ENCODE results near the gene ACYP2. TPM values are rescaled to one million over a fixed set of nuclear protein-coding genes. Genes with fewer than 3 reads are reported as not detected.
"Not testable (repeated sequence)": the region's sequence is repeated elsewhere in the genome, so short reads cannot be mapped to it uniquely, and the experiment has no call there.

The ACYP2 gene
- total RNA-seq, 6 experiments from 2014 or later, result 9.6 to 22.9 (median 18.5) TPM

GRCh38 chr2:54310961-54311360, 195.5 kb downstream of the ACYP2 start:
- intact Hi-C loops (cut with DNase I), result no loop called here
- Histone ChIP-seq H3K4me1 (no peaks in the 10 kb centered on the region), H3K27ac (no peak overlapping the region), H3K36me3 (no peaks in the 10 kb centered on the region), H3K27me3 (no peaks in the 10 kb centered on the region), H3K9me3 (no peaks in the 10 kb centered on the region), H3K4me3 (no peak overlapping the region)
- no peak for DNase-seq
- 36% methylated on average over 2 of the region's 2 CpGs for WGBS (ENCODE audit: insufficient coverage, low coverage, low lambda C conversion rate, missing lambda C conversion rate)
- no peak for ATAC-seq
- TF ChIP-seq CTCF (IDR thresholded peaks at IDR 0.05) (no peak), POLR2A (IDR thresholded peaks at IDR 0.05) (no peak)

- TF ChIP-seq CTCF (IDR thresholded peaks at IDR 0.05) (no peak), POLR2A (IDR thresholded peaks at IDR 0.05) (no peak)
- Histone ChIP-seq H3K4me3 (no peak overlapping the region), H3K9me3 (no peaks in the 10 kb centered on the region), H3K4me1 (no peaks in the 10 kb centered on the region), H3K27me3 (no peaks in the 10 kb centered on the region), H3K27ac (no peak overlapping the region), H3K36me3 (no peaks in the 10 kb centered on the region)
- ATAC-seq, result no peak
- intact Hi-C loops (cut with DNase I), result no loop called here
- WGBS (ENCODE audit: insufficient coverage, low coverage, low lambda C conversion rate, missing lambda C conversion rate), result 83% methylated on average over 10 of the region's 10 CpGs
- DNase-seq, result no peak
Observed at GRCh38 chr2:54313147-54313546, 197.7 kb downstream of the ACYP2 start.

GRCh38 chr2:54317973-54318372, 202.6 kb downstream of the ACYP2 start:
- 57% methylated on average over 2 of the region's 2 CpGs for WGBS (ENCODE audit: insufficient coverage, low coverage, low lambda C conversion rate, missing lambda C conversion rate)
- DNase-seq (no peak), ATAC-seq (no peak)

GRCh38 chr2:54318821-54319220, 203.4 kb downstream of the ACYP2 start:
- Histone ChIP-seq H3K27ac (no peak overlapping the region), H3K9me3 (no peaks in the 10 kb centered on the region), H3K4me3 (no peak overlapping the region), H3K27me3 (no peaks in the 10 kb centered on the region), H3K36me3 (no peaks in the 10 kb centered on the region), H3K4me1 (no peaks in the 10 kb centered on the region)
- ATAC-seq, result no peak
- no peak for TF ChIP-seq CTCF (IDR thresholded peaks at IDR 0.05)
- TF ChIP-seq POLR2A (IDR thresholded peaks at IDR 0.05), result no peak
- DNase-seq, result no peak
- intact Hi-C loops (cut with DNase I), result no loop called here
- WGBS (ENCODE audit: insufficient coverage, low coverage, low lambda C conversion rate, missing lambda C conversion rate), result 88% methylated on average over 8 of the region's 8 CpGs

More at GRCh38 chr2:54317973-54318372, 202.6 kb downstream of the ACYP2 start:
- H3K4me1 ChIP-seq, result no peaks in the 10 kb centered on the region
- no peak for TF ChIP-seq CTCF (IDR thresholded peaks at IDR 0.05)
- no peak for TF ChIP-seq POLR2A (IDR thresholded peaks at IDR 0.05)
- intact Hi-C loops (cut with DNase I), result no loop called here
- H3K4me3 ChIP-seq, result no peak overlapping the region
- no peaks in the 10 kb centered on the region for H3K36me3 ChIP-seq
- H3K27ac ChIP-seq, result no peak overlapping the region
- no peaks in the 10 kb centered on the region for H3K27me3 ChIP-seq
- H3K9me3 ChIP-seq, result no peaks in the 10 kb centered on the region

- no peak overlapping the region for H3K27ac ChIP-seq
- 48% methylated on average over 2 of the region's 2 CpGs for WGBS (ENCODE audit: insufficient coverage, low coverage, low lambda C conversion rate, missing lambda C conversion rate)
- H3K27me3 ChIP-seq, result no peaks in the 10 kb centered on the region
- H3K4me1 ChIP-seq, result no peaks in the 10 kb centered on the region
- ATAC-seq (no peak), DNase-seq (no peak)
- H3K4me3 ChIP-seq, result no peak overlapping the region
- no peaks in the 10 kb centered on the region for H3K9me3 ChIP-seq
- TF ChIP-seq CTCF (IDR thresholded peaks at IDR 0.05), result no peak
- TF ChIP-seq POLR2A (IDR thresholded peaks at IDR 0.05), result no peak
- intact Hi-C loops (cut with DNase I), result no loop called here
- H3K36me3 ChIP-seq, result no peaks in the 10 kb centered on the region
Observed at GRCh38 chr2:54321047-54321446, 205.6 kb downstream of the ACYP2 start.

GRCh38 chr2:54324517-54324916, 209.1 kb downstream of the ACYP2 start:
- H3K27me3 ChIP-seq; H3K4me1 ChIP-seq; H3K4me3 ChIP-seq; H3K9me3 ChIP-seq; intact Hi-C loops (cut with DNase I); H3K27ac ChIP-seq; DNase-seq; ATAC-seq; H3K36me3 ChIP-seq: not testable (repeated sequence)
- WGBS (ENCODE audit: insufficient coverage, low coverage, low lambda C conversion rate, missing lambda C conversion rate), result 48% methylated on average over 2 of the region's 2 CpGs

Measured in right lobe of liver (tissue), 6 donors.